Type B pancreatic cell (in vitro differentiated cells): ENCODE measurements around the gene CCND3. TPM values are rescaled to one million over a fixed set of nuclear protein-coding genes. Genes with fewer than 3 reads are reported as not detected.

Experiments used
- DNase-seq: peaks from one replicate; pipeline ENCODE4 v3.0.0; 2021; ENCODE audit warnings: mixed read lengths; ENCODE audit not compliant: unreplicated experiment; ENCODE audit errors: extremely low spot score
- H3K27ac Mint-ChIP-seq: 2 replicates; pipeline ENCODE4 v1.8.0; 2021; ENCODE audit warnings: mild to moderate bottlenecking, mixed read lengths
- H3K27me3 Mint-ChIP-seq: 2 replicates; pipeline ENCODE4 v1.8.0; 2021; ENCODE audit warnings: mixed read lengths
- H3K36me3 Mint-ChIP-seq: 2 replicates; pipeline ENCODE4 v1.8.0; 2021; ENCODE audit warnings: mixed read lengths
- H3K4me1 Mint-ChIP-seq: one replicate; pipeline ENCODE4 v1.8.0; 2021; ENCODE audit warnings: mixed read lengths; ENCODE audit not compliant: unreplicated experiment
- H3K4me3 Mint-ChIP-seq: 2 replicates; pipeline ENCODE4 v1.8.0; 2021; ENCODE audit warnings: mild to moderate bottlenecking, mixed read lengths
- H3K9me3 Mint-ChIP-seq: 2 replicates; pipeline ENCODE4 v1.8.0; 2021; ENCODE audit warnings: mixed read lengths
- total RNA-seq: library from RNA; stranded (reverse); gene quantifications from 2 replicates; pipeline ENCODE4 v1.2.1, GENCODE V29; 2021; ENCODE audit warnings: low replicate concordance
- TF ChIP-seq, protein P1 (sequence below): fragments of 200-600 bp; sonication (generic); conservative IDR thresholded peaks from 2 replicates; pipeline ENCODE4 v1.5.0; 2021; ENCODE audit warnings: antibody characterized with exemption, mild to moderate bottlenecking

The CCND3 gene
- total RNA-seq, 1 donor from 2014 or later = 60.4 TPM

DNA sequence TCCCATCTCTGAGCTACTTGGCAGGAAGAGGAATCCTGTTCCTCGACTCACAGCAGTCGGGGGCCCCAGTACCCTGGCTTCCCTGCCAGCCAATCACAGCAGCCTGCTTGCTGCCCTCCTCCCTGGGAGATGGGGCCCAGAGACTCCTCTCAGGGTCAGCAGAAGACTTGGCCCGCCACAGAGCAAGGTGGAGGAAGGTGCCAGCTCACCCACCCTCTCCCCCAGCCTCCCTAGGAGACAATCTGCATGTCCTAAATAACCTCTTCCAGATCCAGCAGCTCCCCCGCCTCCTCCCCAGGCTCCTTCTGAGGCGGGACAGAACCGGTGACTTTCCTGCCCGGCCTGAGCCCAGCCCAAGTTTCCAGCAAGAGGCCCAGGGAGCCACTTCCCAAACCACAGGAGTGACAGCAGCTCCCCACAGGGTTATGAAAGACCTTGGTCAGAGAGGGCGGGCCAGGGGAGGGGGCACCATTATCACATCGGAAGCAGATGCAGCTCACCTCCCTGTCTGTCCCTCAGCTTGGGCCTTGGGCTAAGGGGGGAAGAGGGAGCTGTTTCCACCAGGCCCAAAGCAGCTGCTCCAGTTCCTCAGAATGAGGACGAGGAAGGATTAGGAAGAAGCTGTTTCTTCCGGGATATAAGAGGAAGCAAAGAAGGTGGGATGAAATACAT lies 2.3 kb downstream of the CCND3 start:
- Mint-ChIP-seq H3K27ac (peak overlapping the region; percentile 97), H3K27me3 (no peaks in the 10 kb centered on the region), H3K4me1 (peaks cover 28% of the 10 kb centered on the region), H3K4me3 (peak overlapping the region; percentile 98), H3K36me3 (peaks cover 11% of the 10 kb centered on the region), H3K9me3 (no peaks in the 10 kb centered on the region)
- no peak for DNase-seq
- TF ChIP-seq, protein P1, sequence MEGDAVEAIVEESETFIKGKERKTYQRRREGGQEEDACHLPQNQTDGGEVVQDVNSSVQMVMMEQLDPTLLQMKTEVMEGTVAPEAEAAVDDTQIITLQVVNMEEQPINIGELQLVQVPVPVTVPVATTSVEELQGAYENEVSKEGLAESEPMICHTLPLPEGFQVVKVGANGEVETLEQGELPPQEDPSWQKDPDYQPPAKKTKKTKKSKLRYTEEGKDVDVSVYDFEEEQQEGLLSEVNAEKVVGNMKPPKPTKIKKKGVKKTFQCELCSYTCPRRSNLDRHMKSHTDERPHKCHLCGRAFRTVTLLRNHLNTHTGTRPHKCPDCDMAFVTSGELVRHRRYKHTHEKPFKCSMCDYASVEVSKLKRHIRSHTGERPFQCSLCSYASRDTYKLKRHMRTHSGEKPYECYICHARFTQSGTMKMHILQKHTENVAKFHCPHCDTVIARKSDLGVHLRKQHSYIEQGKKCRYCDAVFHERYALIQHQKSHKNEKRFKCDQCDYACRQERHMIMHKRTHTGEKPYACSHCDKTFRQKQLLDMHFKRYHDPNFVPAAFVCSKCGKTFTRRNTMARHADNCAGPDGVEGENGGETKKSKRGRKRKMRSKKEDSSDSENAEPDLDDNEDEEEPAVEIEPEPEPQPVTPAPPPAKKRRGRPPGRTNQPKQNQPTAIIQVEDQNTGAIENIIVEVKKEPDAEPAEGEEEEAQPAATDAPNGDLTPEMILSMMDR = no peak

DNA sequence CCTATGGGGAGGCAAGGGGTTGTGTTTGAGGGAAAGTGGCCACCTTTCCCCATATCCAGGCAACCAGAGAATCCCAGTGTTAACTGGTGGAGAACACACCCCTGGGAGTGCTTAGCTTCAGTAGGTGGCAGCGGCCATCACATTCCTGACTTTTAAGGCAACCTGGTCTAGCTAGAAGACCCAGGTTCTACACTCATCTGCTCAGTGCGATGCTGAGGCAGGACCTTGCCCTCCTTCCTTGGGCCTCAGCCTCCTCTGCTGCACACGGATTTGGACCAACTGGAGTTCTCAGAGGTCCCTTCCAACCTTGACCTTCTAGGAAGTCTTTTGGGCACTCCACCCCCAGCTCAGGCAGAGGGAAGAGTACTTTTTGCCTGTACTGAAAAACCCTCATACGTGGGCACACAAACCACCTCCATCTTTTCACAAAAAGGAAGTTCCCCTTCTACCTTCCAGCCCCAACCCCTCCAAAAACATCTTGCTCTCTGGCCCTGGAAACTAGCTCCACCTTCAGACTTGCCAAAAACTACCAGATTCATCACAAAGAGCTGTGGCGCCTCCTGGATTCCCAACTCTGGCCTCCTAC lies 2.9 kb downstream of the CCND3 start:
- Mint-ChIP-seq H3K4me3 (peak overlapping the region; percentile 98), H3K27me3 (no peaks in the 10 kb centered on the region), H3K36me3 (peaks cover 13% of the 10 kb centered on the region), H3K4me1 (peaks cover 28% of the 10 kb centered on the region), H3K9me3 (no peaks in the 10 kb centered on the region), H3K27ac (peak overlapping the region; percentile 97)
- no peak for DNase-seq
- TF ChIP-seq, protein P1 = no peak

GRCh38 chr6:41937861-41938574 lies 3.6 kb downstream of the CCND3 start:
- no peak for DNase-seq
- H3K27me3 Mint-ChIP-seq = no peaks in the 10 kb centered on the region
- no peaks in the 10 kb centered on the region for H3K9me3 Mint-ChIP-seq
- H3K36me3 Mint-ChIP-seq = peaks cover 14% of the 10 kb centered on the region
- H3K4me3 Mint-ChIP-seq = peak overlapping the region; percentile 98
- TF ChIP-seq, protein P1 = no peak
- H3K27ac Mint-ChIP-seq = peak overlapping the region; percentile 97
- peaks cover 28% of the 10 kb centered on the region for H3K4me1 Mint-ChIP-seq

- TF ChIP-seq, protein P1 = no peak
- peak overlapping the region; percentile 41 for H3K27ac Mint-ChIP-seq
- H3K4me1 Mint-ChIP-seq = peaks cover 28% of the 10 kb centered on the region
- peaks cover 16% of the 10 kb centered on the region for H3K36me3 Mint-ChIP-seq
- H3K9me3 Mint-ChIP-seq = no peaks in the 10 kb centered on the region
- H3K4me3 Mint-ChIP-seq = peak overlapping the region; percentile 45
- no peak for DNase-seq
- H3K27me3 Mint-ChIP-seq = no peaks in the 10 kb centered on the region
These were observed 4.1 kb downstream of the CCND3 start for GRCh38 chr6:41937472-41937860.

DNA sequence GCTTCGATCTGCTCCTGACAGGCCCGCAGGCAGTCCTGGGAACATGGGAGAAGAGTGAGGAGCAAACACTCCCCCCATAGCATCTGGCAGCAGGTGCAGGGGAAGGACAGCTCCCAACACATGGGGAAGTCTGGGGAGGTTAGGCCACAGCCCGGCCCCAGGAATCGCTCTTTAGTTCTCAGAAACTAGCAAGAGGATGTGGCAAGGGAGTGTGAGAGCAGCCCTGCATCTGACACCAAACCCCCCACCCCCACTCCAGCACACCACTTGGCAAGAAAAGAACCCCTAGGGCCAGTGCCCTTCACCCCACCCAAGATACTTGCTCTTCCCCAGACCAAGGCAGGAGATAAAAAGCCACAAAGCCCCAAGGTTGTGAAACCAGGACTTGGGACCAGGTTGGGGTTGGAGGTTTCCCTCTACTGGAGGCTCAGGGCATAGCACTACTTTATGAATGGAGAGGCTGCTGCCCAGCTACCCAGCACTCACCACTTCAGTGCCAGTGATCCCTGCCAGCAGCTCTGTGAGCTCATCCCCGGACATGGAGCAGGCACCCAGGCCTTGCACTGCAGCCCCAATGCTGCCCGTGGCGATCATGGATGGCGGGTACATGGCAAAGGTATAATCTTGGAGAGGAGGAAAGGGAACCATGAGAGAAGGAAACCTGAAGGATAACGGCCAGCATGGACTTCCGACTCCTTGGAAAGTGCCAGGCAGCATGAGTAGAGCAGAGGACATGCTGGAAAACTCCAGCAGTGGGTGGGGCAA lies 5.4 kb downstream of the CCND3 start:
- H3K4me3 Mint-ChIP-seq = peak overlapping the region; percentile 84
- H3K27ac Mint-ChIP-seq = peak overlapping the region; percentile 83
- no peaks in the 10 kb centered on the region for H3K9me3 Mint-ChIP-seq
- TF ChIP-seq, protein P1 = peak; percentile 83
- no peak for DNase-seq
- peaks cover 22% of the 10 kb centered on the region for H3K36me3 Mint-ChIP-seq
- no peaks in the 10 kb centered on the region for H3K27me3 Mint-ChIP-seq
- peaks cover 28% of the 10 kb centered on the region for H3K4me1 Mint-ChIP-seq
